ENCODE data around the gene CADPS.

DNA sequence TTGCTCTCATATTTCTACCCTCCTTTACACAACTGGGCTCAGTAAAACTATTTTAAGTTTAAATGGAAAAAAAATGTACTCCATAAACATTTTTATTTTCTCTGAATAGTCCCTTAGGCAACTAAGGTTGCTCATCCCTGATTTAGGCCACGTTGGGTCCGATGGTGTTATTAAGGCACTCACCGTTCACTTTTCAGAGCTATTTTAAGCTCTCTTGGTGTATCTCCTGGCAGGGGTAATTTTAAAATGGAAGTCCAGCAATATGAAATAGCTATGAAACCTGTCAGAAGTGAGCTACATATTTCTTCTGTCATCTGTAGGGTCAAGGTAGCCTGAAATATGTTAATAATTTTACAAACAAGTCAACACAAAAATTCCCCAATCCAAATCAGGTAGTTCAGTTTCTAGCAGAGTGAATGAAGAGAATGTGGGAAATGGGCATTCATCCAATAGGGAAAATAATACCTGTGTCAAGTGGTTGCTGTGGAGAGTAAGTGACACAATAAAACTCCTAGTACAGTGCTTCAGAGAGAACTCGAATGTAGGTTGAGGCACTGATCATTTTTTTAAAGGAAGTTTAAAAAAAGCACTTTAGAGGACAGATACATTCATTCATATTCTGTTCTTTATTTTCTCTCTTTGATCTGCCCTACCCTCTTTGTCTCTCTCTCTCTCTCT, 292.6 kb downstream of the CADPS start:
- TF ChIP-seq, protein P1, sequence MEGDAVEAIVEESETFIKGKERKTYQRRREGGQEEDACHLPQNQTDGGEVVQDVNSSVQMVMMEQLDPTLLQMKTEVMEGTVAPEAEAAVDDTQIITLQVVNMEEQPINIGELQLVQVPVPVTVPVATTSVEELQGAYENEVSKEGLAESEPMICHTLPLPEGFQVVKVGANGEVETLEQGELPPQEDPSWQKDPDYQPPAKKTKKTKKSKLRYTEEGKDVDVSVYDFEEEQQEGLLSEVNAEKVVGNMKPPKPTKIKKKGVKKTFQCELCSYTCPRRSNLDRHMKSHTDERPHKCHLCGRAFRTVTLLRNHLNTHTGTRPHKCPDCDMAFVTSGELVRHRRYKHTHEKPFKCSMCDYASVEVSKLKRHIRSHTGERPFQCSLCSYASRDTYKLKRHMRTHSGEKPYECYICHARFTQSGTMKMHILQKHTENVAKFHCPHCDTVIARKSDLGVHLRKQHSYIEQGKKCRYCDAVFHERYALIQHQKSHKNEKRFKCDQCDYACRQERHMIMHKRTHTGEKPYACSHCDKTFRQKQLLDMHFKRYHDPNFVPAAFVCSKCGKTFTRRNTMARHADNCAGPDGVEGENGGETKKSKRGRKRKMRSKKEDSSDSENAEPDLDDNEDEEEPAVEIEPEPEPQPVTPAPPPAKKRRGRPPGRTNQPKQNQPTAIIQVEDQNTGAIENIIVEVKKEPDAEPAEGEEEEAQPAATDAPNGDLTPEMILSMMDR (IDR thresholded peaks at IDR 0.05): no peak
- TF ChIP-seq POLR2A (IDR thresholded peaks at IDR 0.05; ENCODE audit: low read depth) (no peak), EP300 (IDR thresholded peaks at IDR 0.05) (no peak)
